Epithelial cell of proximal tubule (primary cell): Measurements from ENCODE around the gene CD200R1. TPM values are rescaled to one million over a fixed set of nuclear protein-coding genes. Genes with fewer than 3 reads are reported as not detected.

Experiments used
- DNase-seq: peaks from one replicate; pipeline ENCODE4 v3.0.0-alpha.2; 2011; ENCODE audit warnings: low read depth
- H3K4me3 ChIP-seq: 2 replicates; pipeline ENCODE4 v1.5.1; 2011; ENCODE audit warnings: low read depth, mild to moderate bottlenecking, low read length
- CTCF ChIP-seq: conservative IDR thresholded peaks from 2 replicates; pipeline ENCODE4 v1.5.1; 2012; ENCODE audit warnings: low read depth, mild to moderate bottlenecking, low read length
- total RNA-seq: library from RNA; depleted of rRNA; stranded (reverse); fragments of >200 nt; gene quantifications from 2 replicates; pipeline ENCODE4 v1.2.3, GENCODE V29; 2015

The CD200R1 gene
- total RNA-seq, 1 donor from 2014 or later: not detected

GRCh38 chr3:112976953-112977352, 2.0 kb upstream of the CD200R1 start:
- H3K4me3 ChIP-seq: no peak overlapping the region
- TF ChIP-seq CTCF: no peak
- DNase-seq: no peak

- no peak for DNase-seq
- no peak for TF ChIP-seq CTCF
- H3K4me3 ChIP-seq: no peak overlapping the region
These were observed 1.1 kb upstream of the CD200R1 start for GRCh38 chr3:112976001-112976400.

DNA sequence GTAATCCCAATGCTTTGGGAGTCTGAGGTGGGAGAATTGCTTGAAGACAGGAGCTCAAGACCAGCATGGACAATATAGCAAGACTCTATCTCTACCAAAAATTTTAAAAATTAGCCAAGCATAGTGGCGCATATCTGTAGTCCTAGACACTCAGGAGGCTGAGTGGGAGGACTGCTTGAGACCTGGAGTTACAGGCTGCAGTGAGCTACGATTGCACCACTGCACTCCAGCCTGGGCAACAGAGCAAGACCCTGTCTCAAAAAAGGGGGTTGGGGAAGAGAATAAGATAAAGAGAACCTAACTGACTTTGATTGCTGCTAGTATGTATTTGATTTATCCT, 755 bp downstream of the CD200R1 start:
- no peak for TF ChIP-seq CTCF
- DNase-seq: no peak
- H3K4me3 ChIP-seq: no peak overlapping the region

GRCh38 chr3:112973325-112974177, 1.4 kb downstream of the CD200R1 start:
- TF ChIP-seq CTCF: no peak

GRCh38 chr3:112972158-112972557, 2.7 kb downstream of the CD200R1 start:
- TF ChIP-seq CTCF: no peak
- no peak for DNase-seq

More at GRCh38 chr3:112973325-112974177, 1.4 kb downstream of the CD200R1 start:
- no peak for DNase-seq
- H3K4me3 ChIP-seq: no peak overlapping the region

DNA sequence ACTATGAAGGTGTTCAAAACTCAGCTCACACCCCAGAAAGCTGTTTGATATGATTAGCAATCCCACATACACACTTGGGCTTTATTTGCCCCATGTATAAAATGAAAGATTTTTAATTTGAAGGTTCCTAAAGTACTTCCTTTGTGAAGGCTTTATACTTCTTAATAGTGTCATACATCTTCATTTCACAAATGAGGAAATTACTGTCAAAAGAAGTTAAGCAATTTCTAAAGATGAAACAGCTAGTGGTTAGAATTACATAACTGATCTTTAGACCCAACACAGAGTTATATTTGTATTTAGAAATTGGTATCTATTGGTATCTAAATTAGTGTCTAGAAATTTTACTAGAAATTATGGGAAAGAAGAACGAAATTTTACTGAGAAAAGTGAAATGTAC, 7.1 kb downstream of the CD200R1 start:
- H3K4me3 ChIP-seq: no peak overlapping the region
- no peak for TF ChIP-seq CTCF
- no peak for DNase-seq

More at GRCh38 chr3:112972158-112972557, 2.7 kb downstream of the CD200R1 start:
- H3K4me3 ChIP-seq: no peak overlapping the region

GRCh38 chr3:112967425-112967824, 7.5 kb downstream of the CD200R1 start:
- no peak overlapping the region for H3K4me3 ChIP-seq
- DNase-seq: no peak
- no peak for TF ChIP-seq CTCF
